ENCODE results near the gene EEF2KMT.

DNA sequence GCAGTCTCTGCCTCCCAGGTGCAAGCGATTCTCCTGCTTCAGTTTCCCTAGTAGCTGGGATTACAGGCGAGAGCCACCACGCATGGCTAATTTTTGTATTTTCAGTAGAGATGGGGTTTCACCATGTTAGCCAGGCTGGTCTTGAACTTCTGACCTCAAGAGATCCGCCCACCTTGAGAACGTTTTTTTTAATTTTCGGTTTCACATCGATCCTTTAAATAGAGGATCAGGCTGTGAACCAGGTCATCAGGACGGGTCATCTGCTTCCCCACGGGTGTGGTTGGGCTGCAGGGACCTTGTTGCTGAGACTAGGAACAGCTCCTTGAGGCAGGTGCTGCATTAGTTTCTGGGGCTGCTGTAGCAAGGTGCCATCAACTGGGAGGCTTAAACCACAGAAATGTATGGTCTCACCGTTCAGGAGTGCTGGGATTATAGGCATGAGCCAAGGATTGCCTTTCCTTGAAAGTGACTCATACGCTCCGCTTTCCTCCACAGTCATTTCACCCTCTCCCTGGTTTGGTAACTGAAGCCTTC, 55.9 kb downstream of the EEF2KMT start:
- TF ChIP-seq CTCF (IDR thresholded peaks at IDR 0.05) (no peak), ZFX (IDR thresholded peaks at IDR 0.05; ENCODE audit: borderline replicate concordance) (no peak)
